Measurements from ENCODE around the gene TNS1.

The TNS1 gene

DNA sequence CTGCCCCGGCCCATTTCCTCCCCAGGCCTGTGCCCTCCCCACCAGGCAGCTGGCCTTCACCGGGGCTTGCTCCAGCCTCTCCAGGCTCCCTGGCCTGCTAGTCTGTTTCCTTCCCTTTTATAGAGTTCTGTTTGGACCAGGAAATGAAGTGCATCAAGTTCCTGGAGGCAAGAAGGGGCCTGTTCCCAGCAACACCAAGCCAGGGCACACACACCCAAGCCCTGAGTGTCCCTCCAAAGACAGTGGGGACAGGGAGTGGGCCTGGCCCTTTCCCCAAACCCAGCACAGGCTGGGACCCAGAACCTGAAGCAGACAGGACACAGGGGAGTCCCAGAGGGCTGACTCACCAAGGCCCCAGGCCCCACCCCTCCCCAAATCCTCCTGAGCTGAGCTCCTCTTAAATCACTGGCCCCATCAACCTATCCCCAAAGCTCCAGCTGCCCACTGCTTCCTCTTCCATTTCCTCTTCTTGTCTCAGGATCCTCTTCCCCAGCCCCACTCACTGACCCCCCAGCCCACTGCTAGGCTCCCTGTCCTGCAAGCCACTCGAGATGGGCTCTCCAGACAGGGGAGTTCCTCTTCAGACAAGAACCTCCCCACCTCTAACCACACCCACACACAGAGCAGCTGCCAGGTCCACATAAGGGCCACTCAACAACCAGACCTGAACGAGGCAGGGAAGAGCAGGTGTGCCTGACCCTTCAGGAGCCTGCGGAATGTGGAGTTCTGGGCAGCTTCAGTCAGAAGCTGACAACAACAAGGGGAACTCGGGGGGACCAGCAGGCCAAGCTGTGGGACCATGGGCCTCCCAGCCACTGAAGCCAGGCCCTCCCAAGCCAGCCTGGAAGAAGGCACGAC lies 74.2 kb downstream of the TNS1 start:
- no peak for DNase-seq

DNA sequence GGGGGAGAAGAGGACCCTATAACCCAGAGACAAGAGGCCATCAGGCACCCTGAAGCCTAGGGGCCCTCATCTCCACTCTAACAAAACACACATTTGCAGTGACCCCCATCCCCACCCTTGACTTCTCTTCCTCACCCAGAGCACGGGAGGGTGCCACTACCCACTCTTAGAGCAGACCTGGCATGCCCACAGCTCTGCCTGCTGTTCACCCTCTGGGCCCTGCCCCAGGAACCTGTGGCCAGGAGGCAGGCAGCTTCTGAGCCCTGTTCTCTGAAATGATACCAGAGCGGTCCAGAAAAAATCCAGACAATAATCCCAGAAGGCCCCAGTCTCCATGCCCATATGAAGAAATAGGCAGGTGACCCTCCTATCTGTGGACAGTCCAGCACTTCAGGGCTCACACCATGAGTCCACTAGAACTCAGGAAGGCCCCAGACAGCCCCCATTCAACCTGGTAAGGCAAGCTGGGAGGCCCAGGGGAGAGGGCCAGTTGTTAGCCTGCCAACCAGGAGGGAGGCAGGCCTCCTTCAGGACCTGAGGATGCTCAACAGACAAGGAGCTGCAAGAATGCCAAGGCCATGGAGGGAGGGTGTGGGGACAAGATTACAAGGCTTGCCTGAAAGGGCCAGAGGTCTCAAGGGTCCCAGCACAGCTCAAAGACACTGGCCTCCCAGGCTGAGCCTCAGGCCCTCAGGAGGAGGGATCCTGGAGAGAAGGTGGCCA lies 75.0 kb downstream of the TNS1 start:
- DNase-seq: no peak

DNA sequence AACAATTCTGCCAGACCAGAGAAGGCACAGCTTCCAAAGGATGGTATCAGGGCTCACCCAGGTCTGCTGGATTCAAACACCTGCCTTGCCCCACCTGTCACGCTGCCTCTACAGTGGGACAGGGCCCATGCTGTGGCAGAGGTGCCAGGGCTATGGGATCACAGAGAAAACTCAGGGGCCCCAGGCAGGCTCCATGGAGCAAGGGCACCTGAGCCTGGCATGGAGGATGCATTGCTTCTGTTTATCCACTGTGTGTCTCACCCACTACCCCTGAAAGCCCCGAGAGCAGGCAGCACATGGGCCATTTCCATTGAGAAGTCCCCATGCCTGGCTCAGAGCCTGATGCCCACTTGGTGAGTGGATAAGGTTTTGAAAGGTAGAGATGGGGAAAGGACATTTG lies 76.0 kb downstream of the TNS1 start:
- no peak for DNase-seq

DNA sequence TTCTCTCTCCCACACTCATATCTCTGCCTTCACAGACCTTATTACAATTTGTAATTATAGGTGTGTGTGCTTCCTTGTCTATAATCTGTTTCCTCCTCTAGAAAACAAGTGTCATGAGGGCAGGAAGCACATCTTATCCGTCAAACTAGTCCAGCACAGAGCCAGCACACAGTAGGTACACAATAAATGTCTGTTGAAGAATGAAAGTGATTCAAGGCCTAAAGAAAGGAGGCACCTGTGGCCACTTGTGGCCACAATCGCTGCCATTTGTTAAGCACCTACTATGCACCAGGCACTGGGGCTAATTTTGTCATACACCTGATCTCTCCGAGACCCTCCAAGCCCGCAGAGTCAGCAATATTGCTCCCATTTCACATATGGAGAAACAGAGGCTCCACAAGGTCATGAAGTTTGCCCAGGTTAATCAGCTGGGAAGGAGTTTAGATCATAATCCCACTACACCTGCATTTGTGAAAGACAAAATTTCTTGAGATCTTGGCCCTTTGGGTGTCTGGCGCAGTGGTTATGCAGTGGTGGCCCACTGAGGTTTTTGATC lies 78.4 kb downstream of the TNS1 start:
- DNase-seq: no peak

DNA sequence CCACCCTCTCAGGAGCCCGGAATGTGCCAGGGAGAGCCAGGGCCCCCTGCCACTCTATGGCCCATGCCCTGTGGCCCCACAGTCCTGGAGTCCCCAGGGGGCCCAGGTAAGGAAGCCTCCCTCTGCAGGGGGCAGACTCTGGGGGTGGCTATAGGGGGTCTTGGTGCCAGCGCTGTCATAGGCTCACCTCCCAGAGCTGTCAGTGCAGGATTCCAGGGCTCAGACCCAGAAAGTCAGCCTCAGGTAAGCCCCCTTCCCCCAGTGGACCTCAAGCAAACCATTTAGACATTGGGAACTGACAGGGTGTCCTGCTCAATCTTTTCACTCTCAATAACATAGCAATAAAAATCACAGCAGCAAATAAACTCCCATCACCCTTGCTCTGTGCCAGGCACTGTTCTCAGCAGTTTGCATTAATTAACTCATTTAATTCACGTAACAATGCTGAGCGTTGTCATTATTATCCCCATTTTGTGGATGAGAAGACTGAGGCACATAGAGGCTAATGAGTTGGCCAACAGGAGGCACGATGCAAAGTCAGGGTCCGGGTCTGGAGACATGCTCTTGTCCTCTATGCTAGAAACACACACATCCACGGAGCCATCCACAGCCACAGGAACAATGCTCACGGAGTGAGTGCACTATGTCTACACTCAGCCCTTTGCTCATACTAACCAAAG lies 79.6 kb downstream of the TNS1 start:
- DNase-seq: no peak

DNA sequence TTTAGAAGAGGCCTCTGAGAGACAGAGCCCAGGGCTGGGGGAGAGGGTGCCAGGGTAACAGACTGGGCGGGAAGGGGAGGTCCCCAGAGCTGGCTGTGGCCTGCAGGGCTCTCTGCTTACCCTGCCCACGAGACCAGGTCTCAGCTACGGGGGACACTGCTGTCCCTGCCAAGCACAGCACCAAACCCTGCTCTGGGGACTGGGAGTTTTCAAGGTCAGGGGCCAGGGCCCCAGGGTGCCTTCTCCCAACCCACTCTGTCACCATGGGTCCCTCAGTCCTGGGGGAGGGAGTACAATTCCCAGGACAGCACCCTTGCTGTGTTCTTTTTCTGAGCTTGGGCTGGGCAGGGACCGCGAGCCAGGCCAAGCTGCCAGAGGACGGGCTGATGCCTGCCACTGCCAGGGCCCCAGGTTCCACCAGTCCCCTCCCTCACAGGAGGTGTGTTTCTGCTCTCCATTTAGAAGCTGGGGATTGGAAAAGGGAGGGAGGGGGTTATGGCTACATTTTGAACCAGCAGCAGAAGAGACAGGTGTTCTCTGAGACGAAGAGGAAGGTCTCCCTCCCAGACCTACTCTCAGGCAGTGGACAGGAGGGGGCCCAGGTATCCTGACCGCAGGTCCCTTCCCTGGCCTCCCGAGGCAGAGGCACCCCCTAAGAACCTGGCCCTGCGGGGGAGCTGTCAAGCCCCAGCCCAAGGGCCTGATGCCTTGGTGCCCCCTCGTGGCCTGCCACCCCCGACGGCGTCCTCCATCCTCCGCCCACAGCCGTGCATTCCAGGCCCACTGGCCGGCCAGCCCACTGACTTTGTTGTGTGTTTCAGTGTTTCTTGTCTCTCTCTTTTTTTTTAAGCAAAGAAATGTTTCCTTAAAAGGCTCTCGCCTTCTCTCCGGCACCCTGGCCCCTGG lies 80.4 kb downstream of the TNS1 start:
- DNase-seq: no peak

DNA sequence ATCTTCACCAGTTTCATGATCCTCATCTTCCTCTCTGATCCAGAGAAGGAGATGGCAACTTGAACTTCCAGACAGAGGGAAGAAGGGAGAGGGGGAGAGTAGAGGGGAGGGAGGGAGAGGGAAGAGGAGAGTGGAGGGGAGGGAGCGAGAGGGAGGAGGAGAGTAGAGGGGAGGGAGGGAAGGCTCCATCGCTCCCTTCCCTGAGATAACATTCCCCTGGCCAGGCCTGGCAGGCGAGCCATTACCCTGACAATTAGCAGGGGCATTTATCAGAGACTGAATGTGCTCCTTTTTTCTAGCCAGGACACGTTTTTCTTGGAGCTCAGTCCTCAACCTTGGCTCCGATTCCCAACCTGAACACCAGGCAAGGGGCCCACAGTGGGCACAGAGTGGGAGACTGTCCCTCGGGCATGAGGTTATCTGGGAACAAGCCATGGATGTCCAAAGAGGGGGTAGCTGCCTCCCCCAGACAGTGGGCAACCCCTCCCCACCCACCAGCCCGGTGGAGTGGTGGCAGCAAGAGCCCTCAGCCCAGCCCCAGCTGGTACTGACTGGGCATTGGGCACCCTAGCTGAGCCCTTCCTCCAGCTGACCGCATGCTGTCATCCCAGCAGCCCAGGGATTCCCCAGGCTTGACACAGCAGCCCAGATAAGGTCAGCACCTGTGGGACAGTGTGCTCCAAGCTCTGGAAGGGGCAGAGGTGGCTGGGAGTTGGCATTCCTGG lies 81.8 kb downstream of the TNS1 start:
- no peak for DNase-seq

DNA sequence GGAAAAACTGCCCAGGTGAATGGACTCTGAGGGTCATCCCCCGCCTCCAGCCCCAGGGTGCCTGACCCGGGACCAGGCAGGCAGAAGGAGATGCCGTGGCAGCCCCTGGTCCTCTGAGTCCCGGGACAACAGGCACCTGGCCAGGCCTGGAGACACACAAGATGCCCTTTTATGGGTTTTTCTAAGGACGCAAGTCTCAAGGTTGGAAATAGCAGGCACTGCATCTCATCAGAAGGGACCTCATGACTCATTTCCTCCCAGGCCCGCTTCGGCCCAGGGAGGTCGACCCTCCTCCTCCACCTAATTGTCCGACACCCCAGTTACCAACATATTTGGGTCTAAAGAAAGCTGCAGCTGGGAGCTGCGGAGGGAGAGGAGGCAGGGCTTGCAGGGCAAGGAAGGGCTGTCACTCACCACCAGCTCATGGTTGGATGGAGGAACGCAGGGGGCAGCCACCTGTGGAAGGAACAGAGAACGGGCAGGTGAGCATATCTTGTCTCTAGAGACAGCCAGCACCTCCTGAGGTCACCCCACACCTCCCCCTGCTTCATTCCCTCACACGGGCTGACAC lies 82.9 kb downstream of the TNS1 start:
- DNase-seq: no peak

DNA sequence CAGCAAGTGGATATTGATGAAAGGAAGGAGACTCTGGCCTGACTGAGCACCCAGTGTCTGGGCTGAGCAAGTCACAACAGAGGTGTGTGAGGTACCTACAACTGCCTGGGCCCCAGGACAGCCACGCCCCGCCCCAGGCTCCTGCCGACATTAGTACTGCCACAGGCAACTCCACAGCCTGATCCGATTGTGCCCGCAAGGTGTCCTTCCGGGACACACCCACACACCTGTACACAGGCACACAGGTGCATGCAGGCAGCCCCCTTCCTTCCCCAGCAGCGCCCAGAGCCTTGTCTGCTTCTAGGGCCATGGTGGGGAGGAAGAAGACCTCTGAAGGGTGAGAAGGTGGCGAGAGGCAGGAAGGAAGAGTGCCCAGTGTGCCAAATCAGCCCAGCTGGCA lies 83.6 kb downstream of the TNS1 start:
- no peak for DNase-seq

DNA sequence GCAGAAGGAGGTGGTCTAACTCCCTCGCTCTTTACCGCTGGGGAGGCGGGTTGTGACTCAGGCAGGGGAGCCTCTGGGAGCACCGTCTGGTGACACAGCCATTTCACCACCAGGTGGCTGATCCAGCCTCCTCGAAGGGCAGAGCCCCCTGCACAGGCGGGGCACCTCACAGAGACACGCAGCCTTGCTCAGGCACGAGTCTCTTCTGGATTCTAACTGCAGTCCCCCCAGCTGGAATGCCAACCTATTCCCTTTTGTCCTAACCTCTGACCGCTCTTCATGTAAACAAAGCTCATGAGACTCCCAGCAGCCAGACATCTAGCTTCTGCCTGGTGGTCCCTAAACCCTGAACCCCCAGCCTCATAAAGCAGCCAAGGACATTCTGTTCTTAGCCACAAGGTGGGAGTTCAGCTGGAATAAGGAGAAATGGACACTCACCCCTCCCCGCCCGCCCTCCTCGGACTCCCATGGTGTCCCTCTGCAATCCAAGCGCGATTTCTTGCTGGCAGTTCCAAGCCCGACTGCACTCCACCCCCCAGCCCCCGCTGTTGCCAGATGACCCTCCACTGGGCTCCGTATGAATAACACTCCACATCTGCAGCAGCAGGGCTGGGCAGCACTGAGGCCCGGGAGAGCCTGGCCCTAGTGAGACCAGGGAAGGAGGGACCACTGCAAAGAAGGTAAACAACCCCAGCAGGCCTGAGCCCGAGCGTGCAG lies 84.3 kb downstream of the TNS1 start:
- DNase-seq: no peak

DNA sequence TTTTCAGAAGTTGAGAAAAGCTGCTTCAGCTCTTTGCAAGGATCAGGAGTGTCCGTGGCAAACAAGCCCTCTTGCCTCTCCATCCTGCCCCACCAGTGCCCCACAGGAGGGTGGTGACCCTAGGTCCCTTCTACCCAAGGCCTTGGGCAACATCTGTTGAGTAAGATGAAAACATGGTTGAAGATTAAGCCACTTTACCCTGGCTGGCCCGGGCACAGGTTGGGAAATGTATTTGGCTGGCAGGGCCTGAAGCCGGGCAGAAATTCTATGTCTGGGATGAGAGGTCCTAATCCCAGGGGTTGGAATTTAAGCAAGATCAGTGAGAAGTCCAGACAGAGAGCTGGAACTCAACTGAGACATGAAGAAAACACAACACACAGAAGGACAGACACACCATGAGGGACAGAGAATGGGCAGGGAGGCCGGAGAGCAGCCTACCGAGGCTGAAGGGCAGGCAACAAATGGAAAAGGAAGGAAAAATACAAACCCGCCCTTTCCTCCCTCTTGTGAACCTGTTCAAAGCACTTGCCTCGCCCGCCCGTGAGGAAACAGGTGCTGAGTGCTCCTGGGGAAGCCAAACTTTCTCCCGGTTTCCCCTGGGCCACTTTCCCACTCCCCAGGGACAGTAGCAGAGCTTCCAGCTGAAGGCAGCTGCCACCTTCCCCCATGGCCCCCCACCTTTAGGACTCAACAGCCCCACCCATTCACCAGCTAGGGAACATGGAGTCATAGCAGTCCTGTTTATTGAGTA lies 86.1 kb downstream of the TNS1 start:
- DNase-seq: no peak

DNA sequence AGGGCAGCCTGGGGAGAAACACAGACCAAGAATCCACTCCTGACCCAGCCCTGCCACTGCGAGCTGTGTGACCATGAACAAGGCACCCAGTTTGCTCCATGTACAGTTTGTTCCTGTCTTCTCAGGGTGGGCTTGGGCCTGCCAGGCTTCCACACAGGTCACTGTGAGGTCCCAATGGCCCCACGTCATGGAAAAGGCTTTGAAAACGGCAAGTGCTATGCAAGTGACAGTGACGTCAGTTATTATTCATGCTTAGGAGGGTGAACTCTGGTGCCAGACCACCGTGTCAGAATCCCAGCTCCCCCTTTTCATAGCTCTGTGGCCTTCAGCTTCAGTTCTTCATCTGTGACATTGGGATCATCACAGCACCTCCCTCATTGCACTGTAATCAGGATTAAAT lies 87.1 kb downstream of the TNS1 start:
- no peak for DNase-seq

DNA sequence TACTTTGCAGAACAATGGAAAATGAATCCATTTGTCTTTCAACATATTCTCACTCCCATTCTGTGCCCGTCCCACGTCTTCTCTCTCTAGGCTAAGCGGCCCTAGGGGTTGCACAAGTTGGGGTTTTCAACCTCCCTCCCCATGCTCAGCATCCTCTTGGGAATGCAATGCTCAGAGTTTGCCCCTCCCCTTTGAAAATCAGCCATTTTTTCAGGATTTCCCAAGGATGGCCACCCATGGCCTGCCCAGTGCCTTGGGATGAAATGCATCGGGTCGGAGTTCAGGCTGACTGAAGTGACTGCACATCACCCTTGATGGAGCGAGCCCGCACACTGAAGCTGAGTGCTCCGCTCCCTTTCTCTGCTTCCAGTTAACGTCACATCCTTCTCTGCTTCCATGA lies 87.9 kb downstream of the TNS1 start:
- no peak for DNase-seq

DNA sequence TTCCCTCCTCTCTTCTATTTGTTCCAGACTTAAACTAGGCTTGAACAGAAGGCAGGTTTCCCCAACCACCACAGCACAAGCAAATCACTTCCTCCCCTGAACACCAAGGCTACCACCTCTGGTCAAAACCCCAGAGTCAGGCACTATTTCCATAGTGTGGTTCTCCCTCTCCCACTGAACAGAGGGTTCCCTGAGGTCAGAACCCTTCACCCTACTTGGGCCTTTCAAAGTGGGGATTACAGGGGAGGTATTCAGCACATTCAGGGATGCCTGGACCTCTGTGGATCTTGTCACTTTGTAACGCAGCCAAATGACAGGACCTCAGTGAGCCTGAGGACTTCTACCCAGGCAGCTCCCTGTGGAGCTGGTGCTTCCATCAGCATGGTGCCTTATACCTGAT lies 88.7 kb downstream of the TNS1 start:
- no peak for DNase-seq

DNA sequence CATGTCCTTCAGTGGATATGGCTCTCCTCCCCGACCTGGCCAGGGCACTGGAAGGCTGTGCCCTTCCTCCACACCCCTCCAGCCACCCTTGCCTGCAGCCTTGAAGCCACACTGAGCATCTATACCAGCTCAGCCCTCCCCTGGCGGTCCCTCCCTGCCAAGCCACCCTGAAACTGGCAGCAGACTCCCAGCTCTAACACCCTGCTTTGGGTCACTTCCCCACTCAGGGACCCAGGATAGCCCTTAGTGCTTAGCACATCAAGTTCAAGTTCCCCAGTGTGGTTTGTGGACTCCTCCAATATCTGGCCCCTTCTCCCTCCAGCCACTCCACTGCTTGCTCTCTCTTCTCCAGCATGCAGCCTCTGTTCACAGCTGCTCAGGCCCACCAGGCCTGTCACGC lies 89.4 kb downstream of the TNS1 start:
- no peak for DNase-seq

DNA sequence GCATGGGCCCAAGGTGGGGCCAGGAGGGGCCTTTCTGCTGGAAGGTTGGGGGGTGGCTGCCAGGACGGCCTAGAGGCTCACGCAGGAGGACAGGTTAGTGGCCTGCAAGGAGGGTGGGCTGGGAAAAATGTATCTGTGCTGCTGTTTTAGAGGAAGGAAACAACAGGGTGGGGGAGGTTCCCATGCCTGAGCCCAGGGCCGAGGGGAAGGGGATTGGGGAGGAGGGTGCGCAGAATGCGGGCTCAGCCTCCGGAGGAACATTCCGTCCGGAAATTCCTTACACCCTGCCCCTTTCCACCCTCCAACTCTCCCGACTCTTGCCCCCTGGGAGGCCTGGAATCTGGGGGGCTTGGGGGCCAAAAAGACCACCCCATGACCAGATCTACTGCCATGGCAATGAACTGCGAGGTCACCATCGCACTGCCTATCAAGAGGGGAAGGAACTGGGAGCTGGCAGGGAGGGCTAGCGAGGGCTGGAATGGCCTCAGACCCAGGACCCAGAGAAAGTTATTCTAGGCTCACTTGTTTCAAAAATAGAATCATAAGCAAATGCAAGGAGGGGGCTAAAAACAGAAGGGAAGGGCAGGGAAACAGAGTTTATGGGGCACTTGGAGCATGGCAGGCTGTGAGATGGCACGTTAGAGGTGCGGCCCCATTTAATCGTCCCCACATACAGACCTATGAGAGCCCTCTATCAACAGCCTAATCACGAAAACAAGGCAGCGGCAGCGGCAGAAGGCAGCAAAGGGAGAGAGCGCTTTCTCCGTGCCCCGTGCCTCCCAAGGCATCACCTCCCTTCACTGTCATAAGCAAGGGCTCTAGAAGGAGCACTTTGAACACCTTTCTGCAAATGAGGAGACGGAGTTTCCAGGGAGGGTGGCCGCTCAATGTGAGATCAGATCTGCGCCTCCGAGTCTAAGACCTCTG lies 90.4 kb downstream of the TNS1 start:
- no peak for DNase-seq

DNA sequence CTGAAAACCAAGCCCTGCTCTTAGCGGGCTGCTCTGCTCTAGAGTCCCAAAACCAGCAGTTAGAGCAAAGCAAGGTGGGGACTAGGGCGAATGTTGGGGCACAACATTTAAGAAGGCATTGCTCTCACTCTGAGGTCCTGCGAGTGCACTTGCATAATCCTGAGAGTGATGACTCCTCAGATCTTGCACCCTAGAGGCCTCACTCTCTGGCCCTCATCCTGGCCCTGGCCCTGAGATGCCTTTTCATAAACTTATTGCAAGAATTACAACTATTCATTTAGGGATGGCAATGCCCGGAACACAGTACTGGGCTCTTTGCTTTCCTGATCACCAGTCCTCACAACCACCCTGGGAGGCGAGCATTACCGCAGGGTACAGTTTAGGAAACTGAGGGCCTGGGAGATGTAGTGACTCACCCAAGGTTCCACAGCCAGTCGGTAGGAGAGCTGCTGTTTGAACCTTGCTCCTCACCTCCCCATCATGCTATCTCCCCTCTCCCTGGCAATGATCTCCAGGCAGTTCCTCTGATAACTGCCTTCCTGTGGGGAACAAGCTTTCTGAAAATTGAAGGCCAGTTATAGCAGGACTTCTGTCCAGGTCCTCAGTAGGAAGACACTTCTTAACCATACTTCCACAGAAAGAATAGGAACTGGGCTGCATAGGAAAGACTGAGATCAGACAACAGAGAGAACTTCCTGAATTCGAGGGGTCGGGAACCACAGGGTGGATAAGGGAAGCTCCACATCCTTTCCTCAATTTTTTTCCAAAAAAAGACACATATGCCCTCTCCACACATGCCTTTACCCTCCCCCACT lies 91.3 kb downstream of the TNS1 start:
- DNase-seq: no peak

DNA sequence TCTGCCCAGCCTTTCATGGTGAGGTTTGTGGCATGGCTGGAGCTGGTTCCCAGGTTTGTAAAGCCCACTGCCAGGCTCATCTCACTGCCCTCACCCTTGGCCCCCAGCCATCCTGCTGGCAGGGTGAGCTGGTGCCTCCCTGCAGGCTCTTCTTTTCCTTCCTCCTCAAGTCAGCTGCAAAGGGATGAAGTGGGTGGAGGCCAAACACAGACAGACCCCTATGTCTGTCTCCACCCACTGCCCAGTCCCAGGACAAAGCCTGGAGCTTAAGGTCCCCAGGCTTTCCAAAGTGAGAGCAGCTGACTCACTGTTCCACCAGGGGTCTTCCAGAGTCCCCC lies 92.0 kb downstream of the TNS1 start:
- DNase-seq: no peak
